Endothelial cell of umbilical vein (primary cell): Measurements from ENCODE around the gene MYT1. TPM values are rescaled to one million over a fixed set of nuclear protein-coding genes. Genes with fewer than 3 reads are reported as not detected.

Experiments
- BruUV-seq: library from RNA; stranded (reverse); fragments of 400-500 nt; replicated peaks from 2 replicates; lab custom pipeline; 2021; lab: Mats Ljungman, UMichigan
- CTCF ChIA-PET: fragments of 300-600, 350-600 bp; sonication (Branson Sonifier 250); formaldehyde crosslinking; loops from one replicate; lab custom pipeline; 2021; ENCODE audit warnings: antibody characterized with exemption, inconsistent platforms; lab: Charles Lee
- POLR2A ChIA-PET: fragments of 300-600, 350-600 bp; sonication (Branson Sonifier 250); formaldehyde crosslinking; loops from one replicate; lab custom pipeline; 2021; ENCODE audit warnings: antibody characterized with exemption, inconsistent platforms; lab: Charles Lee
- DNase-seq: peaks from one replicate; pipeline ENCODE4 v3.0.0-alpha.2; 2011; ENCODE audit warnings: low read depth, low spot score
- FAIRE-seq: peaks from 2 replicates; lab custom pipeline; 2011; peaks lifted over from hg19 to GRCh38; lab: Jason Lieb, UNC
- H2AFZ ChIP-seq: 2 replicates; pipeline ENCODE4 v1.6.0; 2012; ENCODE audit warnings: low read depth, low read length, control low read depth, inconsistent platforms
- H3K27ac ChIP-seq: 2 replicates; pipeline ENCODE4 v1.5.1; 2011; ENCODE audit warnings: low read depth, mild to moderate bottlenecking, control low read depth, low read length, moderate library complexity; ENCODE audit not compliant: insufficient read depth
- H3K27me3 ChIP-seq, 2 experiments: 2 replicates each; pipeline versions ENCODE4 v1.6.0 to v1.6.1; 2011; ENCODE audit warnings: low read length in 2 of 2, mixed read lengths in 1 of 2; ENCODE audit not compliant: control insufficient read depth in 2 of 2, insufficient read depth in 2 of 2
- H3K36me3 ChIP-seq, 2 experiments: 2 replicates in 1 of 2; 3 replicates in 1 of 2; pipeline ENCODE4 v1.5.1; 2011; ENCODE audit warnings: low read length in 2 of 2, mild to moderate bottlenecking in 1 of 2, moderate library complexity in 1 of 2; ENCODE audit not compliant: control insufficient read depth in 2 of 2, insufficient read depth in 2 of 2; ENCODE audit errors: extremely low read depth in 1 of 2
- H3K4me1 ChIP-seq: 3 replicates; pipeline ENCODE4 v1.5.1; 2011; ENCODE audit warnings: mild to moderate bottlenecking, low read length; ENCODE audit not compliant: control insufficient read depth, insufficient read depth; ENCODE audit errors: extremely low read depth
- H3K4me2 ChIP-seq: 2 replicates; pipeline ENCODE4 v1.6.1; 2011; ENCODE audit warnings: low read length, control low read depth, mixed read lengths; ENCODE audit not compliant: insufficient read depth
- H3K4me3 ChIP-seq, 3 experiments: fragments of 200-600 bp in 1 of 3; sonication (generic), shearing (Covaris generic) in 1 of 3; replicated peaks in 1 of 3; 2 replicates each; pipeline ENCODE4 v1.5.1; 2011 to 2016; ENCODE audit warnings: control low read depth in 3 of 3, low read length in 3 of 3, mild to moderate bottlenecking in 2 of 3, inconsistent platforms in 1 of 3, low read depth in 1 of 3, moderate library complexity in 1 of 3; ENCODE audit not compliant: insufficient read depth in 1 of 3
- H3K79me2 ChIP-seq: 2 replicates; pipeline ENCODE4 v1.6.0; 2012; ENCODE audit warnings: low read length, inconsistent platforms; ENCODE audit not compliant: control insufficient read depth, insufficient read depth
- H3K9ac ChIP-seq: replicated peaks from 2 replicates; pipeline ENCODE3; 2011; ENCODE audit warnings: low read length, control low read depth; ENCODE audit not compliant: insufficient read depth; ENCODE audit errors: extremely low read depth
- H3K9me1 ChIP-seq: replicated peaks from 3 replicates; pipeline ENCODE4 v1.6.0; 2011; ENCODE audit warnings: mild to moderate bottlenecking, low read length; ENCODE audit not compliant: control insufficient read depth, insufficient read depth; ENCODE audit errors: extremely low read depth
- H3K9me3 ChIP-seq: replicated peaks from 2 replicates; pipeline ENCODE4 v1.5.1; 2012; ENCODE audit warnings: low read length, inconsistent platforms; ENCODE audit not compliant: control insufficient read depth, insufficient read depth
- H4K20me1 ChIP-seq: replicated peaks from 2 replicates; pipeline ENCODE3; 2011; ENCODE audit warnings: mild to moderate bottlenecking, low read length; ENCODE audit not compliant: control insufficient read depth, insufficient read depth; ENCODE audit errors: extremely low read depth
- CTCF ChIP-seq, 2 donors: IDR thresholded peaks; 1 replicate in 1 of 2; 2 replicates in 1 of 2; pipeline ENCODE4 v1.5.1; 2011; ENCODE audit warnings: low read length in 2 of 2, mild to moderate bottlenecking in 2 of 2, moderate library complexity in 2 of 2, control low read depth in 1 of 2, inconsistent platforms in 1 of 2, low read depth in 1 of 2; ENCODE audit not compliant: insufficient read depth in 1 of 2; ENCODE audit errors: extremely low read depth in 1 of 2
- EZH2 ChIP-seq: IDR thresholded peaks from 2 replicates; pipeline ENCODE4 v1.6.1; 2012; ENCODE audit warnings: borderline replicate concordance, low read depth, mild to moderate bottlenecking, moderate library complexity, low read length, inconsistent platforms; ENCODE audit not compliant: severe bottlenecking
- FOS ChIP-seq: IDR thresholded peaks from 2 replicates; pipeline ENCODE4 v1.6.1; 2011; ENCODE audit warnings: mild to moderate bottlenecking, low read length, moderate library complexity, borderline replicate concordance; ENCODE audit not compliant: insufficient read depth
- GATA2 ChIP-seq: IDR thresholded peaks from 2 replicates; pipeline ENCODE4 v1.7.0; 2011; ENCODE audit warnings: low read depth, mild to moderate bottlenecking, moderate library complexity, mixed read lengths, low read length; ENCODE audit not compliant: insufficient read length, insufficient read depth
- JUN ChIP-seq: IDR thresholded peaks from 2 replicates; pipeline ENCODE4 v1.6.1; 2011; ENCODE audit warnings: borderline replicate concordance, low read depth; ENCODE audit not compliant: insufficient read length, insufficient read depth
- MAX ChIP-seq: IDR thresholded peaks from 2 replicates; pipeline ENCODE4 v1.6.1; 2011; ENCODE audit not compliant: insufficient read depth, insufficient read length
- MYC ChIP-seq: IDR thresholded peaks from one replicate; pipeline ENCODE4 v1.6.1; 2011; ENCODE audit warnings: mild to moderate bottlenecking, low read depth, low read length
- POLR2A ChIP-seq: IDR thresholded peaks from 2 replicates; pipeline ENCODE4 v1.6.1; 2012; ENCODE audit warnings: low read depth, mild to moderate bottlenecking, control low read depth, low read length
- POLR2AphosphoS5 ChIP-seq: IDR thresholded peaks from 2 replicates; pipeline ENCODE4 v1.6.1; 2012; ENCODE audit warnings: low read depth, mild to moderate bottlenecking, control low read depth, low read length, moderate library complexity; ENCODE audit not compliant: insufficient read depth
- dilution Hi-C: fragments of 300-500 bp; cut with MboI; formaldehyde crosslinking; loops from one replicate; pipeline ENCODE4 v1.15.0; 2019; ENCODE audit warnings: low sequenced_read_pairs; ENCODE audit not compliant: extremely low pct_ligation_motif_present
- intact Hi-C: fragments of 100-400 bp; cut with micrococcal nuclease; formaldehyde crosslinking; loops from one replicate; pipeline ENCODE4 v1.10.0; 2022
- polyA plus RNA-seq, 4 experiments: library from polyadenylated mRNA; depleted of rRNA in 3 of 4; stranded (reverse) in 3 of 4; unstranded in 1 of 4; fragments of >200 nt; gene quantifications; 2 replicates each; pipeline versions ENCODE4 v1.2.1 to v1.2.3, GENCODE V29; 2011 to 2012; ENCODE audit warnings: missing spikeins in 1 of 4
- total RNA-seq: library from RNA; stranded (reverse); gene quantifications from 2 replicates; pipeline ENCODE4 v1.2.3, GENCODE V29; 2021

Gene MYT1
- total and polyA plus RNA-seq, 2 donors (not counting 3 experiments of a cell fraction or from before 2014, with no cell fraction given), result not detected

- no peaks in the 10 kb centered on the region for H3K9me1 ChIP-seq
- no peak overlapping the region for H3K27ac ChIP-seq
- no peak for FAIRE-seq
- H3K4me2 ChIP-seq, result no peak overlapping the region
- H3K27me3 ChIP-seq, result peaks cover 0 to 6% of the 10 kb centered on the region in 2 experiments
- H3K79me2 ChIP-seq, result no peaks in the 10 kb centered on the region
- no peak overlapping the region for H3K4me3 ChIP-seq
- no peaks in the 10 kb centered on the region for H3K36me3 ChIP-seq
- intact Hi-C loops (no loop called here), dilution Hi-C loops (no loop called here)
- H4K20me1 ChIP-seq, result no peaks in the 10 kb centered on the region
- no peaks in the 10 kb centered on the region for H3K9me3 ChIP-seq
- H3K9ac ChIP-seq, result no peak overlapping the region
- TF ChIP-seq POLR2AphosphoS5 (no peak), MYC (no peak), FOS (no peak), JUN (no peak), CTCF (IDR thresholded peaks at IDR 0.05; ENCODE audit: extremely low read depth in 1 of 2, insufficient read depth in 1 of 2, low read depth in 1 of 2, low read length in 2 of 2) (no peak), GATA2 (no peak), EZH2 (no peak), POLR2A (no peak), MAX (no peak)
- no TSS peak for BruUV-seq
- CTCF ChIA-PET, result interaction anchor here (1.0 kb wide), 1 partner anchor 47 kb away, joined by 5 read pairs; no protein-coding TSS in a partner anchor
- no peak overlapping the region for H2AFZ ChIP-seq
- POLR2A ChIA-PET, result no interaction called here
- H3K4me1 ChIP-seq, result no peaks in the 10 kb centered on the region
- no peak for DNase-seq
Measured at GRCh38 chr20:64130876-64131275, 33.4 kb upstream of the MYT1 start.
